NB4 (cell line): ENCODE measurements around the gene BAZ2A.

Experiments used
- CTCF ChIP-seq: IDR thresholded peaks from one replicate; pipeline ENCODE4 v1.5.1; 2012; ENCODE audit warnings: low read depth, low read length
- POLR2A ChIP-seq: IDR thresholded peaks from 2 replicates; pipeline ENCODE4 v1.6.1; 2011; ENCODE audit warnings: mild to moderate bottlenecking; ENCODE audit not compliant: insufficient read length; ENCODE audit errors: extremely low read depth

- TF ChIP-seq CTCF (no peak), POLR2A (no peak)
Measured at GRCh38 chr12:56632701-56633467, 2.8 kb upstream of the BAZ2A start.
